NCI-H2029 (cell line): Measurements from ENCODE around the gene VWA7.
"Not testable (repeated sequence)": the region's sequence is repeated elsewhere in the genome, so short reads cannot be mapped to it uniquely, and the experiment has no call there.

Source experiments
- DNase-seq: peaks from one replicate; lab custom pipeline; 2025; lab: John Stamatoyannopoulos, UW

Gene VWA7, protein sequence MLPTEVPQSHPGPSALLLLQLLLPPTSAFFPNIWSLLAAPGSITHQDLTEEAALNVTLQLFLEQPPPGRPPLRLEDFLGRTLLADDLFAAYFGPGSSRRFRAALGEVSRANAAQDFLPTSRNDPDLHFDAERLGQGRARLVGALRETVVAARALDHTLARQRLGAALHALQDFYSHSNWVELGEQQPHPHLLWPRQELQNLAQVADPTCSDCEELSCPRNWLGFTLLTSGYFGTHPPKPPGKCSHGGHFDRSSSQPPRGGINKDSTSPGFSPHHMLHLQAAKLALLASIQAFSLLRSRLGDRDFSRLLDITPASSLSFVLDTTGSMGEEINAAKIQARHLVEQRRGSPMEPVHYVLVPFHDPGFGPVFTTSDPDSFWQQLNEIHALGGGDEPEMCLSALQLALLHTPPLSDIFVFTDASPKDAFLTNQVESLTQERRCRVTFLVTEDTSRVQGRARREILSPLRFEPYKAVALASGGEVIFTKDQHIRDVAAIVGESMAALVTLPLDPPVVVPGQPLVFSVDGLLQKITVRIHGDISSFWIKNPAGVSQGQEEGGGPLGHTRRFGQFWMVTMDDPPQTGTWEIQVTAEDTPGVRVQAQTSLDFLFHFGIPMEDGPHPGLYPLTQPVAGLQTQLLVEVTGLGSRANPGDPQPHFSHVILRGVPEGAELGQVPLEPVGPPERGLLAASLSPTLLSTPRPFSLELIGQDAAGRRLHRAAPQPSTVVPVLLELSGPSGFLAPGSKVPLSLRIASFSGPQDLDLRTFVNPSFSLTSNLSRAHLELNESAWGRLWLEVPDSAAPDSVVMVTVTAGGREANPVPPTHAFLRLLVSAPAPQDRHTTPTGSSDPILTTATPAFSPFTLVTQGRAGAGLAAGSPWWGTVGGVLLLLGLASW

DNA sequence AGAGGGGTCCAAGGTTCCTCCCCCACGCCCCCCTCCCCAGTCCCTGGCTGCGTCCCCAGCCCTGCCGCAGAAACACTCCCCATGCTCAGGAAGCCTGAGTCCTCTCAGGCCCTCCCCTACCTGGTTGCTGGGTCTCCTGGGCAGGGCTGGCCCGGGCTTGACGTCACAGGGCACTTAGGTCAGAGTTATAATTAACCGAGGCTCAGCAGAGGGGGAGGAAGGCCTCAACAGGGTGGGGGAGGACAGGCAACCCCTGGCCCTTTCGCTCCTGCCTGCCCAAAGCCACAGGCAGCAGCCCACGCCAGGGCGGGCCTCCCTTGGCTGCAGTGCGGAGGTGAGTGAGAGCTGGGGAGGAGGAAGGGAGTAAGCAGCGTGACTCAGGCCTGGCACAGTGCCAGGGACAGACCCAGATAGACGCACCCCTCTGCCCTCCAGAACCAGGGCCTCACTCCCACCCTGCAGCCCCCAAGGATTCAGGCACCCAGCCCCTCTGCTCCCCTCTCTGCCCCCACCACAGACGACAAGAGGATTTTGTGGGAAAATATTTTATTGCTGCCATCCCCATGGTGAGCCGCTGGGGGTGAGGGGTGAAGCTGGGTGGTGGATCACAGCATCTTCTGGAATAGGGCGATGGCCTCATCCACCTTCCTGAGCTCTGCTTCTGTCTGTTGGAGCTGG, at the start of gene VWA7:
VWA7 (minus strand) TSS at position 340 of the 678 bp plus-strand sequence. CDS start 549 bp downstream, outside the sequence.
- peak; percentile 85 for DNase-seq

DNA sequence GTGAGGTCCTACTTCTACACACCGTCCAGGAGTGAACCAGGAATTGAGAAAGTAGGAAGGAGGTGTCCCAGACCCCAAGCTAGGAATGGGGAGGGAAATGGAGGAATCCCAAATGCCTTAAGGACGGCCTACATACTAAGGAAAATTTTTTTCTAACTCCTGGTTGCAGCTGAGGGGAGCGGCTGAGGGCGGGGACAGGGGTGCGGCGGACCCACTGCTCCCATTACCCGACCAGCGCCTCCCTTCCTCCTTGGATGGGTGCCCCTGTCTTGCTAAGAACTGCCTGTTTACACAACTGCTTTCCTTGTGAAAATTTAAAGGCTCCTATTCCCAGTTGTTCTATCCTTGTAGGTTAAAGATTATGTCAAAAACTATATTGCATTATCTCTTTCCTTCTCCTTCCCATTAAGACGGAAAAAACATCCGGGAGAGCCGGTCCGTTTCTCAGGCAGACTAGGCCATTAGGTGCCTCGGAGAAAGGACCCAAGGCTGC, 49.7 kb upstream of the VWA7 start:
- peak; percentile 58 for DNase-seq

DNA sequence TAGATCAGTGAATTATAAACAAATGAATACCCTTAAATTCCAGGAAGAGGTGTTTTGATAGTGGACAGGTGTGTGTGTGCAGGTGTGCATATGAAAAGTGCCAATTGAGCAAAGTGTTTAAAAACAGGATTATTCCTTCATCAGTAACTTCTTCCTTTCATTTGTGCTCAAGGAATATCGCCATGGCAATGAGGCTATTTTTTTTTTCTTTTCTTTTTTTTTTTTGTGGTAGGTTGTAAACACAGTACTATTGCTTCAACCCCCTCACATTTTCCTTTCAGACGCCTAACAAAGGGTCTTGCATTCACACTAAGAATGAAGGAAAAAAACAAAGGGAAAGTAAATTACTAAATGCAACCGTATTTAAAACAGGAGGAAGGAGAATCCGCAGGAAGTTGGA, 48.4 kb upstream of the VWA7 start:
- DNase-seq = no peak

DNA sequence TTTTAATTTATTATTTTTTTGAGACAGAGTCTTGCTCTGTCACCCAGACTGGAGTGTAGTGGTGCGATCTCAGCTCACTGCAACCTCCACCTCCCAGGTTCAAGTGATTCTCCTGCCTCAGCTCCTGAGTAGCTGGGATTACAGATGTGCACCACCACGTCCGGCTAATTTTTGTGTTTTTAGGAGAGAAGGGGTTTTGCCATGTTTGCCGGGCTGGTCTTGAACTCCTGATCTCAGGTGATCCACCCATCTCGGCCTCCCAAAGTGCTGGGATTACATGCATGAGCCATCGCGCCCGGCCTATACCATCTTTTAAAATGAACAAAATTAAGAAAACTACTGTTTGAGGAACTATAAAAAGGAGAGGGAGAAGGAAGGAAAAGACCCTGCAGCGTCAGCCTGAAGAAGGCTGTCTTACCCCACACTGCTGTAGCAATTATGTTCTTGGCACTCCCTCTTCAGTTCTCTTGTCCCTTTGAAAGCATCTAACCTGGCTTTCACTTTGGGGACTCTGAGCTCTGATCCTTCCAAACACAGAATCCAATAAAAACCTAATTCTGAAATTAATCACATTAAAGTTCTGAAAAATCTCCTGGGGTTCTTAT, 46.6 kb upstream of the VWA7 start:
- DNase-seq = not testable (repeated sequence)

DNA sequence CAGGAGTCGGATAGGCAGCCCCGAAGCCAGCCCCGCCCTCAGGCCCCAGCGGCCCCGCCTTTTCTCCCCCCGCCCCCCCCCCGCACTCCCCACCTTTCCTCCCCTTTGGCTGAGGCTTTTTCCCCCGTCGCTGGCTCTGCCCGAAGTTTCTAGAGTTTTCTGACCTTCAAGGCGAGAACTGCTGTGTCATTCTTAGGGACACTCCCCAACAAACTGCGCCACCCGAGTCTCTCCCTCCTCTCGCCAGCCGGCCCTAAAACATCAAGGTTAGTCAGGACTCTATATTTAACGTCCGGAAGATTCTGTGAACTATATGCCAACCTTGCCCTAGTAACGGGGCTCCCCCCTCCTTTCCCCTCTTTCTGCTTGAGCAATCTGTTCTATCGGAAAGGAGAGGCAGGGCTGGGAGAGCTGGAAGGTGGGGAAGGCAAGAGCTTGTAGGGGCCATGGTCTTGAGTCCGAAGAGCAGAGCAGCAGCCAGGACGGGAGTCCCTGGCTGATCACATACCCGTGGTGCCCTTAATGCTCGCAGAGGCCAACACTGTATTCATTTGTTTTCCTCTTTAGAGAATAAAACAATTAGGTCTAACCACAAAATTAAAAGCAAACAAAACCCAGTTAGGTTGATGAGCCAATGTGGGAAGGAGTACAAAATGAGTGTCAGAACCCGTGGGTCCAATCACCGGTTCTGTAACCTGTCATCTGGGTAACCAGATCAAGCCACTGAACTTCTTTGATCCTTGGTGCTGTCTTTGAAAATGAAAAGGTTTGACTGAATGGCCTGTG, 45.1 kb upstream of the VWA7 start:
- no peak for DNase-seq

DNA sequence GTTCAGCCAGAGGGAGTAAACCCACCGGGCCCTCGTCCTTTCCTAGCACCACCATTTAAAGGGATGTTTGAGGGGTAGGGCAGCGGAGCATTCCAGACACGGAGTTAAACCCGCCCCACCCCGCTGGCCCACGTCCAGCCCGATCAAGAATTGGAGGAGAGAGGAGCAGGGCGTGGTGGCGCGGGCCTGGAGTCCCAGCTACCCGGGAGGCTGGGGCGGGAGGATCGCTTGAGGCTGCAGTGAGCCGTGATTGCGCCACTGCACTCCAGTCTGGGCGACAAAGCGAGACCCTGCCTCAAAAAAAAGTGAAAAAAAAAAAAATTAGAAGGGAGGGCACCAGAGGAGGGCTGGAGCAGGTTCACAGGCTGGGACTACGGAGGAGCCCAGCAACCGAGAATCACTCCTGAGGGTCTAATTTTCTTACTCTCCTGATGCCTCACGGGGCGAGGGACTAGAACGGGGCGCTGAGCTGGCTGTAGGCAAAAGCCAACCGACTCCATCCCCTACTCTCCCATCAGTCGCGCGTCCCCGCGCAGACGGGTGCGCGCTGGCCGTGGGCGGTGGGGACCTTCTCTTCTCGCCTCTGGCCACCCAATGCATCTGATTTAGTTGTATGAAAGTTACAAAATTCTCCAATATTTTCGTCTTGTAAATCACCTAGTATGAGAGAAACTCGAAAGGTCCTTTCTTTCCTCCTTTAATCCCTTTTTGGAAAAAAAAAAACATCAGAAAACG, 44.3 kb upstream of the VWA7 start:
- DNase-seq = no peak

DNA sequence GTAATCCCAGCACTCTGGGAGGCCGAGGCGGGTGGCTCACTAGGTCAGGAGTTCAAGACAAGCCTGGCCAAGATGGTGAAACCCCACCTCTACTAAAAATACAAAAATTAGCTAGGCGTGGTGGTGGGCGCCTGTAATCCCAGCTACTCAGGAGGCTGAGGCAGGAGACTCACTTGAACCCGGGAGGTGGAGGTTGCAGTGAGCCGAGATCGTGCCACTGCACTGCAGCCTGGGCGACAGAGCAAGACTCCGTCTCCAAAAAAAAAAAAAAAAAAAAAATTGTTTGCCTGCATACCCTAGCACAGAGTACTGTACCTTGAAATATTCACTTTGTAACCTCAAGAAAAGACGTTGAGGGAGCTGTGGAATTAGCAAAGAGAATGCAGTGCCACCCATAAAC, 43.3 kb upstream of the VWA7 start:
- DNase-seq = not testable (repeated sequence)

DNA sequence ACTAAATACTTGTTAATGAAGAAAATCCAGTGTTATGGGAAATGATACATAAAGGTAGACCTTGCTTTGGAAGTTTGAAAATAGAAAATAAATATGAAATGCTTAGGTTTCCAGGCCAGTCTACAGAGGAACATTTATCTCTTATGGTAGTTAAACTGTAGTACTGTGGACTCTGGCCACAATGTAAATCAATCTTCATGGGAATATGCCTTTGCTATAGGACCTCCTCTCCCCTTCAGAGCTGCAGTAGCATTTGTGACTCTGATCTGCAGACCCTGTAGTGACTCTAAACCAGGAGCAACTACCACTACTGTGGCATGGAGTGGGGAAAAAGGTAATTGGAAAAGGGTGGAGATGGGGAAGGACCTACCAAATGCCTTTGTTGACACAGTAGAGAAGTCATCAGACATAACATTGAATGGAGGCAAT, 42.8 kb upstream of the VWA7 start:
- no peak for DNase-seq

DNA sequence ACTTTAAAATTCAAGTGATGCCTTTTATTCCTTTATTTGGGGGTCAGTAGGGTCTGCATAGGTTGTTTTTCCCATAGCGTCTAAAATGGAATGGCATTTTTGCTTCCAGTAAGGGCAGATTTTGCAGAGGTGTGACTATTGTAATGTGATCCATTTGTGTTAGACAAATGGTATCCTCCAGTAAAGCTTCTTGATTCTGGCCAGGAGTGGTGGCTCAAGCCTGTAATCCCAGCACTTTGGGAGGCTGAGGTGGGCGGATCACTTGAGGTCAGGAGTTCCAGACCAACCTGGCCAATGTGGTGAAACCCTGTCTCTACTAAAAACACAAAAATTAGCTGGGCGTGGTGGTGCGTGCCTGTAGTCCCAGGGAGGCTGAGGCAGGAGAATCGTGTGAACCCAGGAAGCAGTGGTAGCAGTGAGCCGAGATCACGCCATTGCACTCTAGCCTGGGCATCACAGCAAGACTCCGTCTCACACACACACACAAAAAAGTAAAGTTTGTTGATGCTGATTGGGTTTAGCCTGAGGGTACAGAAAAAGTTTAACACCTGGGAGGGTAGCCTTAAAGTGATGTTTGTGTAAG, 40.9 kb upstream of the VWA7 start:
- DNase-seq = not testable (repeated sequence)

DNA sequence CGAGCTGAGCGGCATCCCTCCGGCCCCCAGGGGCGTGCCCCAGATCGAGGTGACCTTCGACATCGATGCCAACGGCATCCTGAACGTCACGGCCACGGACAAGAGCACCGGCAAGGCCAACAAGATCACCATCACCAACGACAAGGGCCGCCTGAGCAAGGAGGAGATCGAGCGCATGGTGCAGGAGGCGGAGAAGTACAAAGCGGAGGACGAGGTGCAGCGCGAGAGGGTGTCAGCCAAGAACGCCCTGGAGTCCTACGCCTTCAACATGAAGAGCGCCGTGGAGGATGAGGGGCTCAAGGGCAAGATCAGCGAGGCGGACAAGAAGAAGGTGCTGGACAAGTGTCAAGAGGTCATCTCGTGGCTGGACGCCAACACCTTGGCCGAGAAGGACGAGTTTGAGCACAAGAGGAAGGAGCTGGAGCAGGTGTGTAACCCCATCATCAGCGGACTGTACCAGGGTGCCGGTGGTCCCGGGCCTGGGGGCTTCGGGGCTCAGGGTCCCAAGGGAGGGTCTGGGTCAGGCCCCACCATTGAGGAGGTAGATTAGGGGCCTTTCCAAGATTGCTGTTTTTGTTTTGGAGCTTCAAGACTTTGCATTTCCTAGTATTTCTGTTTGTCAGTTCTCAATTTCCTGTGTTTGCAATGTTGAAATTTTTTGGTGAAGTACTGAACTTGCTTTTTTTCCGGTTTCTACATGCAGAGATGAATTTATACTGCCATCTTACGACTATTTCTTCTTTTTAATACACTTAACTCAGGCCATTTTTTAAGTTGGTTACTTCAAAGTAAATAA, 40.2 kb upstream of the VWA7 start:
- DNase-seq = not testable (repeated sequence)

DNA sequence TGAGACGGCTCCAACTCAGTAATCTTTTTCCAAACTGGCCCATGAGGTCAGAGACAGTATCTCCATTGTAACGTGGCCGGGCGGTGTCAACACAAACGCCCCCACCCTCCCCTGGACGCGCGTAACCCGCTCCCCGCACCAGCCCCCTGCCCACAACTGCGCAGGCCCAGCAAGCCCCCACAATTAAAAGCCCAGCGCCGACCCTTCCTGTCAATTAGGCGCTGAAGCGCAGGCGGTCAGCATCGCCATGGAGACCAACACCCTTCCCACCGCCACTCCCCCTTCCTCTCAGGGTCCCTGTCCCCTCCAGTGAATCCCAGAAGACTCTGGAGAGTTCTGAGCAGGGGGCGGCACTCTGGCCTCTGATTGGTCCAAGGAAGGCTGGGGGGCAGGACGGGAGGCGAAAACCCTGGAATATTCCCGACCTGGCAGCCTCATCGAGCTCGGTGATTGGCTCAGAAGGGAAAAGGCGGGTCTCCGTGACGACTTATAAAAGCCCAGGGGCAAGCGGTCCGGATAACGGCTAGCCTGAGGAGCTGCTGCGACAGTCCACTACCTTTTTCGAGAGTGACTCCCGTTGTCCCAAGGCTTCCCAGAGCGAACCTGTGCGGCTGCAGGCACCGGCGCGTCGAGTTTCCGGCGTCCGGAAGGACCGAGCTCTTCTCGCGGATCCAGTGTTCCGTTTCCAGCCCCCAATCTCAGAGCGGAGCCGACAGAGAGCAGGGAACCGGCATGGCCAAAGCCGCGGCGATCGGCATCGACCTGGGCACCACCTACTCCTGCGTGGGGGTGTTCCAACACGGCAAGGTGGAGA, 38.1 kb upstream of the VWA7 start, which contains the start of the genes HSPA1A and HSPA1L:
HSPA1A (plus strand) TSS at position 519 of the 814 bp plus-strand sequence; CDS start at position 733, 214 bp downstream.
HSPA1L (minus strand) TSS at position 259 of the 814 bp plus-strand sequence. CDS start 3,311 bp downstream, outside the sequence.
- peak; percentile 95 for DNase-seq

DNA sequence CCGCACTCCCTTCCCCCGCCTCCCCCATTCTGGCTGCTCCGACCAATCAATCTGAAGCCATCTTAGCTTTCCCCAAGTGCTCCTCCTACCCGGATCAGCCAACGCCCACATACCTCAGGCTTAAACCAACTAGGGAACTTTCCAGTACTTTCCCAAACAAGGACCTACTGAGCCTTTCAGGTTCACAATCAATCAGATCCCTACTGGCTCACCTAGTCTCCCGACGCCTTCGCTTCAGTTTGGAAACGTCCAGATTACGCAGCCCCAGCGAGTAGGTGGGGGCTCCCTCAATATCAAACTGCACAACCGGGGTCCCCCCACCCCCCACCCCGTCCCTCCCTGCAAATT, 37.5 kb upstream of the VWA7 start:
- peak; percentile 92 for DNase-seq

DNA sequence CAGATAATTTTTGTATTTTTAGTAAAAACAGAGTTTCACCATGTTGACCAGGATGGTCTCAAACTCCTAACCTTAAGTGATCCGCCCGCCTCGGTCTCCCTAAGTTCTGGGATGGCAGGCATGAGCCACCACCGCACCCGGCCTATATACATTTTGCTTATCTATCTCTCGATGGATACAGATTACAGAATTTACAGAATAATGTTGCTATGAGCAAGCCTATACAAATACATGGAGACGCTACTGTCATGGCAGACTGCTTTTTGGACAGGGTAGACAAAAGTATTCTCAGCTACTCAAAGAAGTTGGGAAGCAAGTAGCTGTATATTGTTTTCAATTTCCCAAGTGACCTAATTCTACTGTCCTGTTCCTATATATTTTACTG, 36.3 kb upstream of the VWA7 start:
- DNase-seq = no peak

DNA sequence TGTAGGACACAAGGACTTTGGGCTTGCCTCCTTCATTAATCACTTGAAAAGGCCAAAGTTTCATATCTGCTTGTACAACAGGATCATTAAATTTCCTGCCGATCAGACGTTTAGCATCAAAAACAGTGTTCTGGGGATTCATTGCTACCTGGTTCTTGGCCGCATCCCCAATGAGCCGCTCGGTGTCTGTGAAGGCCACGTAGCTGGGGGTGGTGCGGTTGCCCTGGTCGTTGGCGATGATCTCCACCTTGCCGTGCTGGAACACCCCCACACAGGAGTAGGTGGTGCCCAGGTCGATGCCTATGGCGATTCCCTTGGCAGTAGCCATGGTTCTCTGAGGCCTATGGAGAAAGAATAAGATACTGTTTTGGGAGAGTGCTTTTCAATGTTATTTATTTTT, 34.5 kb upstream of the VWA7 start:
- DNase-seq = no peak

DNA sequence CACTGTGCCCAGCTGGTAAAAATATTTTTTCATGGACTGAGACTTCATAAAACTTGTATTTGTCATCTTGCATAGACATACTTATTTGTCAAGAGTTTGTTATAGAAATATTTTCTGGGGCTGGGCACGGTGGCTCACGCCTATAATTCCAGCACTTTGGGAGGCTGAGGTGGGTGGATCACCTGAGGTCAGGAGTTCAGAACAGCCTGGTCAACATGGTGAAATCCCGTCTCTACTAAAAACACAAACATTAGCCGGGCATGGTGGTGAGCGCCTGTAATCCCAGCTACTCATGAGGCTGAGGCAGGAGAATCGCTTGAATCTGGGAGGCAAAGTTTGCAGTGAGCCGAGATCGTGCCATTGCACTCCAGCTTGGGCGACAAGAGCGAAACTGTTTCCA, 31.5 kb upstream of the VWA7 start:
- not testable (repeated sequence) for DNase-seq

DNA sequence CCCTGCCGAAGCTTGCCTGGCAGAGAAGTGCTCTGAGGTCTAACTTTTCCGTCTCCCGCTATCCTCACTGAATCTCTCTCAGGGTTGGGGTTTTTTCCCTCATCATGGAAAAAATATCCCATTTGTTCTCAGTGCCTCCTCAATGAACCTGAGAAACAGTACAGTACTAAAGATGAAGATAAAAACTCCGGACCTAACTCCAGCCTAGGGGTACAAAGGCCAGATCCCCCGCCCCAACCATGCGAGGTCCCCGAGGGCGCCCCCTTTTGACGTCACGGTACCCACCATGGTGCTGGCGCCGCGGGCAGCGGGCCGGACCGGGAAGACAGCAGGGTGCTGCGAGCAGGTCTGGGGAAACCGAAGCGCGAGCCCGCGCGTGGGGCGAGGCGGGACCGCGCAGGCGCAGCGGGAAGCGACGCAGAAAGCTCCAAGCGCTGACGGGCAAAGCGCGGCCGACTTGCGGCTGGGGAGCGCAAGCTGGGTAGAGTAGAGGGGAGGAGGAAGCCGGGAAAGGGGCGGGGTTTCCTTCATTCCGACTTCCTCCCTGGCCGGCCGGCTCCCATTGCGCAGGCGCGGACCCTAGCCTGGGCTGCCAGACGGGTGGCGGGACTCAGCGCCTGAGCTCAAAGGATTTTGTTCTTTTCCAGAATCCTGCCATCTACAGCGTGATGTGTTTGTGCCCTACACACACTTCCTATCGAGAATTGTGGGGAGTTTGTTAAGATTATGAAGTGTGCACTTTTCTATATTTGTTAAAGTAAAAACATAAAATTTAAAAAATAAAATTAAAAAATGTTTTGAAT, 29.5 kb upstream of the VWA7 start, which contains the start of gene LSM2:
LSM2 (minus strand) TSS at position 497 of the 803 bp plus-strand sequence; CDS start at position 288, 209 bp downstream.
- peak; percentile 96 for DNase-seq

DNA sequence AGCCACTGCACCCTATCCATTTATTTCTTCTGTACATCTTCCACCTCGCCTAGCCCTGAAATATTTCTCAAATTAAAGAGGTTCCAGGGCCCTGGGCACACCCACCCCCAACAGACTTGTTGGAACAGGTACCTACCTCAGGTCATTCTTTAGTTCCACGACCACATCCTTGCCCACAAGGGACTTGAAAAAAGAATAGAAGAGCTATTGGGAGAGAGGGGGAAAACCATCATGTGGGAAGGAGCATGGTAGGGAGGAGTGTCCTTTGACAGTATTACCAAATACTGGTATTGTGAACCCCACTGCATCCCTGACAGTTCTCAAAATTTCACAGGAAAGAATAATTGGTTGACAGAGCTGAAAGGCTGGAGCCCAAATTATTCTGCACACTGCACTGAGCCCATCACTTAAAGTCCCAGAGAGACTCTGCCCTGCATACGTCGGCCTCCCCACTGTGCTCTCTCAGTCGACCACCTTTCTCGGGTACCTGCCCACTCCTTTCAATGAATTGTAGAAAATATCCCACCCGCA, 28.9 kb upstream of the VWA7 start:
- DNase-seq = no peak
